HG02798 (cell line): ENCODE measurements around the gene MACF1.
A peak's percentile ranks its signal among the peaks of the same experiment; 100 is the strongest.

Source experiments
- ATAC-seq: cut with Tn5 transposase; IDR thresholded peaks from one replicate; pipeline ENCODE4 v1.9.1; 2021; ENCODE audit warnings: mild to moderate bottlenecking; ENCODE audit not compliant: unreplicated experiment, poor library complexity

The MACF1 gene

GRCh38 chr1:39385067-39385988 lies 180.8 kb downstream of the MACF1 start:
- no peak for ATAC-seq

- no peak for ATAC-seq
These were observed 182.5 kb downstream of the MACF1 start for GRCh38 chr1:39386997-39387396.

GRCh38 chr1:39387452-39387851 lies 183.0 kb downstream of the MACF1 start:
- ATAC-seq: no peak

- no peak for ATAC-seq
These were observed 187.5 kb downstream of the MACF1 start for GRCh38 chr1:39391691-39392679.

- ATAC-seq: no peak
These were observed 188.5 kb downstream of the MACF1 start for GRCh38 chr1:39392851-39393573.

- ATAC-seq: no peak
These were observed 189.2 kb downstream of the MACF1 start for GRCh38 chr1:39393645-39394044.

- ATAC-seq: no peak
These were observed 189.6 kb downstream of the MACF1 start for GRCh38 chr1:39394059-39394458.

- ATAC-seq: no peak
These were observed 190.1 kb downstream of the MACF1 start for GRCh38 chr1:39394598-39394997.

- no peak for ATAC-seq
These were observed 190.9 kb downstream of the MACF1 start for GRCh38 chr1:39395357-39395831.

- no peak for ATAC-seq
These were observed 192.2 kb downstream of the MACF1 start for GRCh38 chr1:39396671-39397070.

- ATAC-seq: no peak
These were observed 193.0 kb downstream of the MACF1 start for GRCh38 chr1:39397487-39397886.

GRCh38 chr1:39398278-39399021 lies 194.0 kb downstream of the MACF1 start:
- peak; percentile 50 for ATAC-seq

- no peak for ATAC-seq
These were observed 196.6 kb downstream of the MACF1 start for GRCh38 chr1:39401106-39401505.

GRCh38 chr1:39404876-39405275 lies 200.4 kb downstream of the MACF1 start:
- no peak for ATAC-seq

GRCh38 chr1:39405358-39405757 lies 200.9 kb downstream of the MACF1 start:
- ATAC-seq: no peak

- no peak for ATAC-seq
These were observed 202.3 kb downstream of the MACF1 start for GRCh38 chr1:39406533-39407450.

GRCh38 chr1:39407510-39407895 lies 203.0 kb downstream of the MACF1 start:
- ATAC-seq: no peak

GRCh38 chr1:39407896-39408640 lies 203.6 kb downstream of the MACF1 start:
- ATAC-seq: no peak
